Natural killer cell (primary cell): ENCODE data around the gene DUSP28. TPM values are rescaled to one million over a fixed set of nuclear protein-coding genes. Genes with fewer than 3 reads are reported as not detected.

Experiments used
- ATAC-seq, 3 donors: fragments of 150-1000 bp in 2 of 3; fragments of 200-7000 bp in 1 of 3; cut with Tn5 transposase; 1 replicate in 1 of 3; 2 replicates in 2 of 3; pipeline ENCODE4 v1.10.0; 2021; ENCODE audit warnings: mild to moderate bottlenecking in 2 of 3, moderate library complexity in 2 of 3
- DNase-seq, 2 donors: peaks; one replicate each; pipeline versions ENCODE4 v3.0.0 to v3.0.0-alpha.2; 2013 to 2021; ENCODE audit warnings: mixed read lengths in 1 of 2
- H3K27ac ChIP-seq: one replicate; pipeline ENCODE4 v1.5.1; 2013; ENCODE audit warnings: mild to moderate bottlenecking, low read length
- H3K27me3 ChIP-seq: one replicate; pipeline ENCODE4 v1.6.1; 2013; ENCODE audit warnings: low read length; ENCODE audit not compliant: control insufficient read depth, insufficient read depth
- H3K36me3 ChIP-seq: one replicate; pipeline ENCODE4 v1.6.1; 2013; ENCODE audit warnings: low read length; ENCODE audit not compliant: control insufficient read depth, insufficient read depth
- H3K4me1 ChIP-seq: one replicate; pipeline ENCODE4 v1.6.1; 2013; ENCODE audit warnings: low read length; ENCODE audit not compliant: control insufficient read depth, insufficient read depth
- H3K4me3 ChIP-seq: one replicate; pipeline ENCODE4 v1.5.1; 2013; ENCODE audit warnings: low read length
- H3K9me3 ChIP-seq: one replicate; pipeline ENCODE4 v1.6.1; 2013; ENCODE audit warnings: low read length; ENCODE audit not compliant: control insufficient read depth, insufficient read depth
- H3K27ac Mint-ChIP-seq, 2 donors: one replicate each; pipeline ENCODE4 v1.8.0; 2022; ENCODE audit warnings: mild to moderate bottlenecking in 2 of 2, mixed read lengths in 2 of 2, moderate library complexity in 1 of 2
- H3K27me3 Mint-ChIP-seq, 2 donors: one replicate each; pipeline ENCODE4 v1.8.0; 2022; ENCODE audit warnings: low read depth in 2 of 2, mixed read lengths in 2 of 2
- H3K36me3 Mint-ChIP-seq: one replicate; pipeline ENCODE4 v1.8.0; 2022; ENCODE audit warnings: mixed read lengths
- H3K4me1 Mint-ChIP-seq, 2 donors: one replicate each; pipeline ENCODE4 v1.8.0; 2022; ENCODE audit warnings: mixed read lengths in 2 of 2
- H3K4me3 Mint-ChIP-seq: one replicate; pipeline ENCODE4 v1.8.0; 2022; ENCODE audit warnings: mild to moderate bottlenecking, moderate library complexity, mixed read lengths
- H3K9me3 Mint-ChIP-seq, 2 donors: one replicate each; pipeline ENCODE4 v1.8.0; 2022; ENCODE audit warnings: mixed read lengths in 2 of 2
- WGBS: methylation state at CpG from one replicate; pipeline ENCODE4 v1.1.7; 2013; ENCODE audit warnings: missing lambda C conversion rate; ENCODE audit not compliant: insufficient coverage; 5-methylcytosine and 5-hydroxymethylcytosine counted together
- intact Hi-C: fragments of 100-400 bp; cut with micrococcal nuclease; formaldehyde crosslinking; loops from one replicate; pipeline ENCODE4 v1.14.2; 2022
- total RNA-seq, 4 donors: library from RNA; stranded (reverse); fragments of 120-200 nt in 1 of 4; gene quantifications; one replicate each; pipeline versions ENCODE4 v1.2.3 to v1.2.4, GENCODE V29; 2013 to 2022
- TF ChIP-seq, protein P1 (sequence below): fragments of 200-600 bp; IDR thresholded peaks from one replicate; pipeline ENCODE4 v1.8.0; 2022; ENCODE audit warnings: antibody characterized with exemption

The DUSP28 gene
- total RNA-seq, 3 donors from 2014 or later (not counting 1 experiment from before 2014, with no cell fraction given) = 13.5 to 25.2 (median 18.5) TPM

DNA sequence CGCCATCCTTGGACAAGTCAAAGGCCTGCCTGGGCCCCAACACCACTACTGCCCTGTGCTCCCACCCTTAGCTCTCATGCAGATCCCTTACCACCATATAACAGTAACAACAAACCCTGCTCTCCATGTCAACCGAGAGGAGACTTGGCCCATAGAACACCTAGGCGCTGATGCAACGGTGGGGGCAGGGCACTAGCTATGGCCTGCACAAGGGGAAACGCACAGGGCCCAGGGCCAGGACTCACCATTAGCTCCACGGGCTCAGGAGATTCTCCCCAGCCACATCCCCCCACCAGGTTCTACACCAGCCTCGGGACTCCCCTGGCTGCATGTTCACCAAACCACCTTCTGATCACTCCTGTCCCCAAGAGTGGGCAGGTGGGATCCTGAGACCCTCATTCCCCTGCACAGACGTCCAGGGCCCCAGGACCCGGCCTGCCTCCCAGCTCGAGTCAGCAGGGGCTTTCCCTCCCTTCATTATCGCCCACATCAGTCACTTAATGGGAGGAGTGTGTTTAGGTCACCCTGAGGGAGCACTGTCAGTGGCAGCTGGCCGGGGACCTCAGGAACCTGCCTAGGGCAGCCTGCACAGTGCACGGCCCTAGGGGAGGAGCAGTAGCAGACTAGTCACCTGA lies 31.6 kb upstream of the DUSP28 start:
- Histone ChIP-seq H3K9me3 (peaks cover 11% of the 10 kb centered on the region), H3K27ac (no peak overlapping the region), H3K4me1 (no peaks in the 10 kb centered on the region), H3K4me3 (no peak overlapping the region), H3K27me3 (no peaks in the 10 kb centered on the region), H3K36me3 (peaks cover 17% of the 10 kb centered on the region)
- DNase-seq = no peak
- intact Hi-C loops = no loop called here
- peaks cover 19% of the 10 kb centered on the region for H3K36me3 Mint-ChIP-seq
- H3K9me3 Mint-ChIP-seq = peaks cover 10 to 13% of the 10 kb centered on the region in 2 donors
- no peaks in the 10 kb centered on the region for H3K27me3 Mint-ChIP-seq
- H3K27ac Mint-ChIP-seq = no peak overlapping the region
- 89% methylated on average over 13 of the region's 13 CpGs for WGBS
- peaks cover 0 to 26% of the 10 kb centered on the region in 2 donors for H3K4me1 Mint-ChIP-seq
- no peak overlapping the region for H3K4me3 Mint-ChIP-seq
- TF ChIP-seq, protein P1, sequence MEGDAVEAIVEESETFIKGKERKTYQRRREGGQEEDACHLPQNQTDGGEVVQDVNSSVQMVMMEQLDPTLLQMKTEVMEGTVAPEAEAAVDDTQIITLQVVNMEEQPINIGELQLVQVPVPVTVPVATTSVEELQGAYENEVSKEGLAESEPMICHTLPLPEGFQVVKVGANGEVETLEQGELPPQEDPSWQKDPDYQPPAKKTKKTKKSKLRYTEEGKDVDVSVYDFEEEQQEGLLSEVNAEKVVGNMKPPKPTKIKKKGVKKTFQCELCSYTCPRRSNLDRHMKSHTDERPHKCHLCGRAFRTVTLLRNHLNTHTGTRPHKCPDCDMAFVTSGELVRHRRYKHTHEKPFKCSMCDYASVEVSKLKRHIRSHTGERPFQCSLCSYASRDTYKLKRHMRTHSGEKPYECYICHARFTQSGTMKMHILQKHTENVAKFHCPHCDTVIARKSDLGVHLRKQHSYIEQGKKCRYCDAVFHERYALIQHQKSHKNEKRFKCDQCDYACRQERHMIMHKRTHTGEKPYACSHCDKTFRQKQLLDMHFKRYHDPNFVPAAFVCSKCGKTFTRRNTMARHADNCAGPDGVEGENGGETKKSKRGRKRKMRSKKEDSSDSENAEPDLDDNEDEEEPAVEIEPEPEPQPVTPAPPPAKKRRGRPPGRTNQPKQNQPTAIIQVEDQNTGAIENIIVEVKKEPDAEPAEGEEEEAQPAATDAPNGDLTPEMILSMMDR = no peak
- ATAC-seq = no peak

DNA sequence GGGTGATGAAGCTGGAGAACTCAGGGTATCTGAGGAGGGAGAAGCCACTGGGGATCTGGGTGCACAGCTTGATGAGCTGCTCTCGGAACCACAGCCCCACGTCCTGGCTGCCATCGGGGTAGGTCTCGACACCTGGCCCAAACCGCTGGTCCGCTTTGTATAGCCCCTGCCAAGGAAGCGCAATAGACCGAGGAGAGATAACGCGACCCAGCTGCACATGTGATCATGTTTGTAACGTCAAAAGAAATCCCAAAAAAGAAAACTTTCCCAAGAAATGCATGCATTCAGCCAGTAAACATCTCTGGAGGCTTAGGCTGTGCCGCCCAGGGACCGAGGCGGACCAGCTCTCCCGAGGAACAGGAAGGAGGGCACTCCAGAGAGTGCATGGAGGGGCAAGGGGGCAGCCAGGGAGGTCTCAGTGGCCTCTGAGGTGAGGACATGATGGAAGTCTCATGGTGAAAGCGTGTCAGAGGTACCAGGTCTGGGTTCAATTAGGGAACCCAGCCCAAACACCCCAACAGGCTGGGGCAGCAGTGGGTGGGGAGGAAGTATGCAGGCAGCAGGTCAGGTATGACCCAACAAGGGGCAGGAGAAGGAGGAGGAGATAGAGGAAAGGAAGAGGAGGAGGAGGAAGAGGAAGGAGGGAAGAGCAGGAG lies 30.7 kb upstream of the DUSP28 start:
- Mint-ChIP-seq H3K27ac (no peak overlapping the region), H3K4me1 (peaks cover 5 to 33% of the 10 kb centered on the region in 2 donors), H3K27me3 (no peaks in the 10 kb centered on the region), H3K9me3 (peaks cover 10 to 13% of the 10 kb centered on the region in 2 donors), H3K36me3 (peaks cover 19% of the 10 kb centered on the region), H3K4me3 (no peak overlapping the region)
- H3K27ac ChIP-seq = no peak overlapping the region
- H3K36me3 ChIP-seq = peaks cover 17% of the 10 kb centered on the region
- WGBS = 96% methylated on average over 16 of the region's 16 CpGs
- no peaks in the 10 kb centered on the region for H3K4me1 ChIP-seq
- intact Hi-C loops = no loop called here
- no peaks in the 10 kb centered on the region for H3K27me3 ChIP-seq
- TF ChIP-seq, protein P1 = no peak
- ATAC-seq = no peak
- DNase-seq = no peak
- peaks cover 11% of the 10 kb centered on the region for H3K9me3 ChIP-seq
- no peak overlapping the region for H3K4me3 ChIP-seq

DNA sequence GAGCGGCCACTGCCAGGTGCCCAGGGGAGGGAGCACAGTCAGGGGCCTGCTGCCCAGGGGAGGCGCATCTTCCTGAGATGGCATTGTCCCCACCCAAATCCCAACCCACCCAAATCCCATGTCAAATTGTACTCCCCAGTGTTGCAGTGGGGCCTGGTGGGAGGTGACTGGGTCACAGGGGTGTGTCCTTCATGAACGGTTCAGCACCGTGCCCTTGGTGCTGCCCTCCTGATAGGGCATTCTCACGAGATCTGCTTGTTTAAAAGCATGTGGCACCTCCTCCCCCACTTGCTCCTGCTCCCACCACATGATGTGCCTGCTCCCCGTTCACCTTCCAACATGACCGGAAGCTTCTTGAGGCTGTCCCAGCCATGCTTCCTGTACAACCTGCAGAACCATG lies 30.0 kb upstream of the DUSP28 start:
- Mint-ChIP-seq H3K36me3 (peaks cover 19% of the 10 kb centered on the region), H3K27me3 (no peaks in the 10 kb centered on the region), H3K27ac (no peak overlapping the region), H3K4me3 (no peak overlapping the region), H3K4me1 (peaks cover 12 to 31% of the 10 kb centered on the region in 2 donors), H3K9me3 (peaks cover 10 to 13% of the 10 kb centered on the region in 2 donors)
- intact Hi-C loops = no loop called here
- no peak for DNase-seq
- H3K4me1 ChIP-seq = no peaks in the 10 kb centered on the region
- H3K36me3 ChIP-seq = peaks cover 16% of the 10 kb centered on the region
- TF ChIP-seq, protein P1 = no peak
- no peak overlapping the region for H3K4me3 ChIP-seq
- WGBS = over 99% methylated on average over 6 of the region's 7 CpGs
- no peak for ATAC-seq
- peaks cover 6% of the 10 kb centered on the region for H3K9me3 ChIP-seq
- H3K27me3 ChIP-seq = no peaks in the 10 kb centered on the region
- H3K27ac ChIP-seq = no peak overlapping the region
